Sigmoid colon (tissue), 7 donors: Measurements from ENCODE around the gene CYBA. TPM values are rescaled to one million over a fixed set of nuclear protein-coding genes. Genes with fewer than 3 reads are reported as not detected.

Source experiments
- DNase-seq: peaks from one replicate; pipeline ENCODE4 v3.0.0-alpha.2; 2019
- H3K27ac ChIP-seq, 4 donors: fragments of 200-600 bp; sonication (generic); one replicate each; pipeline ENCODE4 v1.5.1; 2016 to 2019; ENCODE audit warnings: mild to moderate bottlenecking in 1 of 4
- H3K27me3 ChIP-seq, 3 donors: fragments of 200-600 bp; sonication (generic); one replicate each; pipeline ENCODE4 v1.5.1; 2019; ENCODE audit warnings: mild to moderate bottlenecking in 1 of 3
- H3K36me3 ChIP-seq, 4 donors: fragments of 200-600 bp; sonication (generic); one replicate each; pipeline ENCODE4 v1.5.1; 2016 to 2019
- H3K4me1 ChIP-seq, 4 donors: fragments of 200-600 bp; sonication (generic); one replicate each; pipeline ENCODE4 v1.5.1; 2017 to 2019
- H3K4me3 ChIP-seq, 4 donors: fragments of 200-600 bp; sonication (generic); one replicate each; pipeline ENCODE4 v1.5.1; 2017 to 2019; ENCODE audit warnings: mild to moderate bottlenecking in 2 of 4, moderate library complexity in 1 of 4
- H3K9me3 ChIP-seq, 4 donors: fragments of 200-600 bp in 3 of 4; sonication (generic) in 3 of 4; one replicate each; pipeline versions ENCODE4 v1.5.1 to v1.6.1; 2013 to 2019
- EP300 ChIP-seq, 4 donors: sonication (generic); formaldehyde crosslinking; IDR thresholded peaks; one replicate each; pipeline ENCODE4 v1.6.1; 2017; ENCODE audit warnings: antibody characterized with exemption in 4 of 4
- POLR2A ChIP-seq, 2 donors: fragments of 450-650 bp; IDR thresholded peaks; one replicate each; pipeline ENCODE4 v1.6.1; 2016; ENCODE audit warnings: antibody characterized with exemption in 2 of 2, mild to moderate bottlenecking in 2 of 2, moderate library complexity in 2 of 2
- POLR2AphosphoS5 ChIP-seq, 4 donors: sonication (generic); formaldehyde crosslinking; IDR thresholded peaks; one replicate each; pipeline ENCODE4 v1.6.1; 2017; ENCODE audit warnings: antibody characterized with exemption in 4 of 4
- WGBS, 2 donors: extraction: QIAGEN DNeasy Blood & Tissue Kit; methylation state at CpG; one replicate each; pipeline ENCODE4 v1.1.7; 2013; 5-methylcytosine and 5-hydroxymethylcytosine counted together
- intact Hi-C: fragments of 100-400 bp; cut with DNase I; formaldehyde crosslinking; loops from one replicate; pipeline ENCODE4 v1.15.1; 2023
- polyA plus RNA-seq, 3 donors: library from polyadenylated mRNA; stranded (reverse); fragments of 200-250 nt; gene quantifications; one replicate each; pipeline ENCODE4 v1.2.3, GENCODE V29; 2013
- total RNA-seq, 4 donors: library from RNA; depleted of rRNA; stranded (reverse); fragments of >200 nt; gene quantifications; one replicate each; pipeline ENCODE4 v1.1.0, GENCODE V29; 2016
- TF ChIP-seq, protein P1 (sequence below), 4 experiments: fragments of 450-650 bp in 3 of 4; fragments of 200-600 bp in 1 of 4; IDR thresholded peaks; one replicate each; pipeline ENCODE4 v1.5.1; 2016 to 2019; ENCODE audit warnings: antibody characterized with exemption in 4 of 4, mild to moderate bottlenecking in 3 of 4, moderate library complexity in 2 of 4
- donor health status: healthy with polysubstance abuse.
- donor health status: Bipolar disorder and iron deficiency.
- donor health status: healthy.

The CYBA gene
- total and polyA plus RNA-seq, 7 donors: 63.1 to 429 (median 124) TPM

DNA sequence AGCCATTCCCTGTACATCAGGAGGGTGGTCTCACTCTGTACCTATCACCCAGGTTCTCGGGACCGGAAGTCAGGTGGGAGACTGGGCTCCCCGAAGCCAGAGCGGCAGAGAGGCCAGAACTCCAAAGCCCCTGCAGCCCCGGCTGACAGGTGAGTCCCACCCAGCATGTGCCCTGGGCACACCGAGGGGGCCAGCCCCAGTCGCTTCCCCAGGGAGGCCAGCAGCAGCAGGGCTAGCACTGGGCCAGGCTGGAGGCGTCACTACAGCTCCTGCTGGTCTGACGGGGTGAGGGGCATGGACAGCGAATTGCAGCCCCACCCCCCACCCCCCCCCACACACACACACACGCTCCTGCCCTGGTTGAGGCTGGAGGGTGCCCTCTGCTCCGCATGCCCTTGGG lies 20.4 kb downstream of the CYBA start:
- no peaks in the 10 kb centered on the region for H3K9me3 ChIP-seq
- TF ChIP-seq POLR2AphosphoS5 (IDR thresholded peaks at IDR 0.05) (no peak), POLR2A (IDR thresholded peaks at IDR 0.05) (no peak), EP300 (IDR thresholded peaks at IDR 0.05) (no peak)
- TF ChIP-seq, protein P1, sequence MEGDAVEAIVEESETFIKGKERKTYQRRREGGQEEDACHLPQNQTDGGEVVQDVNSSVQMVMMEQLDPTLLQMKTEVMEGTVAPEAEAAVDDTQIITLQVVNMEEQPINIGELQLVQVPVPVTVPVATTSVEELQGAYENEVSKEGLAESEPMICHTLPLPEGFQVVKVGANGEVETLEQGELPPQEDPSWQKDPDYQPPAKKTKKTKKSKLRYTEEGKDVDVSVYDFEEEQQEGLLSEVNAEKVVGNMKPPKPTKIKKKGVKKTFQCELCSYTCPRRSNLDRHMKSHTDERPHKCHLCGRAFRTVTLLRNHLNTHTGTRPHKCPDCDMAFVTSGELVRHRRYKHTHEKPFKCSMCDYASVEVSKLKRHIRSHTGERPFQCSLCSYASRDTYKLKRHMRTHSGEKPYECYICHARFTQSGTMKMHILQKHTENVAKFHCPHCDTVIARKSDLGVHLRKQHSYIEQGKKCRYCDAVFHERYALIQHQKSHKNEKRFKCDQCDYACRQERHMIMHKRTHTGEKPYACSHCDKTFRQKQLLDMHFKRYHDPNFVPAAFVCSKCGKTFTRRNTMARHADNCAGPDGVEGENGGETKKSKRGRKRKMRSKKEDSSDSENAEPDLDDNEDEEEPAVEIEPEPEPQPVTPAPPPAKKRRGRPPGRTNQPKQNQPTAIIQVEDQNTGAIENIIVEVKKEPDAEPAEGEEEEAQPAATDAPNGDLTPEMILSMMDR (IDR thresholded peaks at IDR 0.05): no peak
- no peak for DNase-seq
- 89 to 97% methylated on average over 11 to 12 of the region's 12 CpGs for WGBS, 2 donors
- H3K27ac ChIP-seq: no peak overlapping the region
- intact Hi-C loops: no loop called here
- H3K36me3 ChIP-seq: peaks cover 28 to 76% (median 55%) of the 10 kb centered on the region in 4 donors
- no peak overlapping the region for H3K4me3 ChIP-seq
- H3K4me1 ChIP-seq: peaks cover 0 to 18% (median 15%) of the 10 kb centered on the region in 4 donors
- H3K27me3 ChIP-seq: peaks cover 0 to 23% (median 19%) of the 10 kb centered on the region in 3 donors

DNA sequence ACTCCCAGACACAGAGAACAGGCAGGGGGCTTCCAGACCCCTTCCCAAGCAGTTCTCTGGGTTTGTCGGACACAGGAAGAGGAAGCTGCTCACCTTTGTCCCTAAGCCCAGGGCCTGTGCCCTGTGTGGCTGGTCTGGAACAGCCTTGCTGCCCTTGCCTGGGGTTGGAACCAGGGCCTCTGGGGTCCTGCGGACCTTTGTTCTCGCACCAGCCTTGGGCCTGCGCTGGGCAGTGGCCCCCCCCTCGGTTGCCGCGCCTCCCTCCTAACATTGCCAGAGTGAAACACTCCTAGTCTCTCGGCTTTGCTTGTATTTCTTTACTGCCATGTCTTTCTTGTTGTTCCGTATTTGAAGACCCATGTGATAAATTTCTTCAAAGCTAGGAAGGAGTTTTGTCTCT lies 21.0 kb downstream of the CYBA start:
- peaks cover 0 to 14% (median 12%) of the 10 kb centered on the region in 4 donors for H3K4me1 ChIP-seq
- H3K4me3 ChIP-seq: no peak overlapping the region
- peaks cover 0 to 17% (median 14%) of the 10 kb centered on the region in 3 donors for H3K27me3 ChIP-seq
- TF ChIP-seq, protein P1 (IDR thresholded peaks at IDR 0.05): no peak
- TF ChIP-seq POLR2A (IDR thresholded peaks at IDR 0.05) (no peak), POLR2AphosphoS5 (IDR thresholded peaks at IDR 0.05) (no peak), EP300 (IDR thresholded peaks at IDR 0.05) (no peak)
- no peak overlapping the region for H3K27ac ChIP-seq
- no peaks in the 10 kb centered on the region for H3K9me3 ChIP-seq
- H3K36me3 ChIP-seq: peaks cover 30 to 82% (median 61%) of the 10 kb centered on the region in 4 donors
- 86% methylated on average over 9 of the region's 9 CpGs for WGBS, 2 donors
- intact Hi-C loops: no loop called here
- DNase-seq: no peak

DNA sequence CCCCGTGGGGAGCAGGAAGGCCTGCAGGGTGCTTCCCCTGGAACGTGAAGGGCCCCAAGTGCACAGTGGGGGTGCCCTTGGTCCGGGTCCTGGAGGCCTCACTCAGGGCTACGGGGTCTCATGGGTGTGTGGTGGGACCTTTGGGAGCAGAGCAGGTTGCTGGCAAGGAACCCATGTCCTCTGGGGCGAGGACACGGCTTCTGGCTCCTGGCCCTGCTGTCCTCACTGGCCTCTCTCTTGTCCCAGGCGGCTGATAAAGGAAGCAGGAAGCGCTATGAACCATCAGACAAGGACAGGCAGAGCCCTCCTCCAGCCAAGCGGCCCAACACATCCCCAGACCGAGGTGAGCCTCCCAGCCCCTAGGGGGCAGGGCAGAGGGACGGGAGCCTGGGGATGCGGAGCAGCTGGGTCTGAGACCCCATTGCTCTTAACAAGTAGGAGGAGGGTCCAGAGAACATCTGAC lies 22.3 kb downstream of the CYBA start:
- Histone ChIP-seq H3K36me3 (peaks cover 43 to 95% (median 74%) of the 10 kb centered on the region in 4 donors), H3K27ac (no peak overlapping the region), H3K4me3 (no peak overlapping the region), H3K27me3 (peaks cover 0 to 5% (median 4%) of the 10 kb centered on the region in 3 donors), H3K4me1 (peaks cover 0 to 1% (median under 1%) of the 10 kb centered on the region in 4 donors), H3K9me3 (no peaks in the 10 kb centered on the region)
- intact Hi-C loops: no loop called here
- WGBS, 2 donors: 74% methylated on average over 12 of the region's 12 CpGs
- no peak for DNase-seq
- TF ChIP-seq POLR2A (IDR thresholded peaks at IDR 0.05) (no peak), POLR2AphosphoS5 (IDR thresholded peaks at IDR 0.05) (no peak), EP300 (IDR thresholded peaks at IDR 0.05) (no peak)
- TF ChIP-seq, protein P1 (IDR thresholded peaks at IDR 0.05): no peak

DNA sequence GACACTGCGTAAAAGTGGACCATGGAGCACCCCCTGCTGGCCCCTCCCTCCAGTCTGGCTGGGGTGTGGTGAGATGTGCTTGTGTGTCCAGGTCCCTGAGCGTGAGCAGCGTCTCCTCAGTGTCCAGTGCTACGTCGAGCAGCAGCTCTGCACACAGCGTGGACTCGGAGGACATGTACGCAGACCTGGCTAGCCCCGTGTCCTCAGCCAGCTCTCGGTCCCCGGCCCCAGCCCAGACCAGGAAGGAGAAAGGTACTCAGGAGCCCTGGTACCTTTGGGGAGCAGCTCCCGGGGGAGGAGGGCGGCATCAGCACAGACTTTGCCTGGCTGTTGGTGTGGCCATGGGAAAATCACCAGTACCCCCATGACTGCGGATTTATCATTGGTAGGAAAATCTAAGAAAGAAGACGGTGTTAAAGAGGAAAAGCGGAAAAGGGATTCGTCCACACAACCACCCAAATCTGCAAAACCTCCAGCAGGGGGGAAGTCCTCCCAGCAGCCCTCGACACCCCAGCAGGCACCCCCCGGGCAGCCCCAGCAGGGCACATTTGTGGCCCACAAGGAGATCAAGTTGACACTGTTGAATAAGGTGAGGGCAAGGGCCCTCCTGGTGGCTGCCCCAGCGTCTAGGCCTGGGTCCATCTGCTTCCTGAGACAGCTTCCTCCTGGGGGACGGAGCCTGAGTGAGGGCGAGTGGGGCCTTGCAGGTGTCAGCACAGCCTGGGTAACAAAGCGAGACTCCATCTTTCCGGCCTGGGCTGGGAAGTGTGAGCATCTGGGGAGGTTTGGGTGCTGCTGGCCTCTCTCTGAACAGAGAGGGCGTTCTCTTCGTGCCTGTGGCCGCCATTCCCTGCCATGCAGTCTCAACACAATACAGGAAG lies 23.1 kb downstream of the CYBA start:
- intact Hi-C loops: no loop called here
- no peak for TF ChIP-seq POLR2AphosphoS5 (IDR thresholded peaks at IDR 0.05)
- TF ChIP-seq EP300 (IDR thresholded peaks at IDR 0.05): no peak
- TF ChIP-seq, protein P1 (IDR thresholded peaks at IDR 0.05): no peak
- TF ChIP-seq POLR2A (IDR thresholded peaks at IDR 0.05): no peak
- Histone ChIP-seq H3K4me3 (no peak overlapping the region), H3K27me3 (no peaks in the 10 kb centered on the region), H3K4me1 (no peaks in the 10 kb centered on the region), H3K9me3 (no peaks in the 10 kb centered on the region), H3K36me3 (peaks cover 50 to 99% (median 82%) of the 10 kb centered on the region in 4 donors), H3K27ac (no peak overlapping the region)
- no peak for DNase-seq
- WGBS, 2 donors: 96% methylated on average over 27 of the region's 27 CpGs
